Activated CD4-positive, alpha-beta T cell treated with anti-CD3 and anti-CD28 coated beads, Interleukin-2, amount 50 U/mL, for 24 hours (primary cell): ENCODE data around the gene DYNC2LI1.

ENCODE experiments used
- DNase-seq, 2 donors: peaks; one replicate each; pipeline ENCODE4 v3.0.0-alpha.2; 2020; ENCODE audit warnings: low read depth in 1 of 2, low spot score in 1 of 2

The DYNC2LI1 gene

GRCh38 chr2:43812947-43813346 lies 39.1 kb downstream of the DYNC2LI1 start:
- DNase-seq, result no peak

- no peak for DNase-seq
Observed at GRCh38 chr2:43814711-43815110, 40.9 kb downstream of the DYNC2LI1 start.

- no peak for DNase-seq
Observed at GRCh38 chr2:43818761-43819160, 44.9 kb downstream of the DYNC2LI1 start.

DNA sequence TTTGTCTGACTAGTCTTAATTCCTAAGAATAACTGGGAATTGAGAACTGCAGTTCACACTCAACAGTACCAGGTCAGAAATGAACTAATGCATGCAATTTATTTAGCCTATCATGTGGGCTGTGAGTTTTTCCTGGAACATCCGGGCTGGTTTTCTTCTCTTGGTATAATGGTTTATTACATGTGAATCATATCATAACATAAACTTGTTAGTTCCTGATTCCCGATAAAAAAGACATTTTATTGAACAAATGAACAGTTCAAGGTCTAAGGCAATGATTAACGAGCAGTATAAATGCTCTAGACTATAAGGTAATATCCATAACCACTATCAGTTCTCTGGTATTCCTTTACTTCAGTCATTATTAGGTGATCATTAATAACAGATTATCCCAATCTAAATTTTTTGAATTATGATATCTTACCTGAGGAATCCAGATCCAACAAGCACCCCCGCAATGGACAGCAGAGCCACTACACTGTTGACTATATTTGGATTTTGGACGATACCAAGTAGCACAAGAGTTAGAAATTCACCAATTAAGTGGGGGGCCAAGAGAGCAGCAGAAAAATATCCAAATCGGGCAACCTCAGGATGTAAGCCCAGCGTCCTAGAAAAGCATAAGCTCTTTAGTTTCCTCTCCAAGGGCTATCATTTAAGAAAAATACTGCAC lies 45.8 kb downstream of the DYNC2LI1 start:
- DNase-seq, result no peak

- no peak for DNase-seq
Observed at GRCh38 chr2:43822839-43823238, 49.0 kb downstream of the DYNC2LI1 start.

- DNase-seq, result no peak
Observed at GRCh38 chr2:43823751-43824150, 49.9 kb downstream of the DYNC2LI1 start.

DNA sequence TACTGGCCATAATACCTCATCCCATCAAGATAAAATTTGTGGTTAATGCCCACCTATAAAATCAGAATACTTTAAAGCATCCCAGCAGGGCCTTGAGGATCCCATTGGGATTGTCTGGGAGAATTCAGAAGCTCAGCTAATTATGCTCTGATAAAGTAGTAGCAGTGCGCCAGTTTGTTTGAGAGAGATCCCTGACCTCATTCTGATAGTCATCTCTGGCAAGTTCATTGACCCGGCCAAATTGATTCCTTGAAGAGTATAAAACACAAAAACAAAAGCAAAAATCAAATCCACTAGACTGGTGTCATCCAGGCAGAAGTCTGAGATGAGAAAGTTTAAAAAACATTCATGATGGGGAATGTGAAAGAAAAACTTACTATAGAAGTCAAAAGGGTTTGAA lies 50.7 kb downstream of the DYNC2LI1 start:
- DNase-seq, result no peak

GRCh38 chr2:43824951-43825493 lies 51.2 kb downstream of the DYNC2LI1 start:
- no peak for DNase-seq

- no peak for DNase-seq
Observed at GRCh38 chr2:43825841-43826240, 52.0 kb downstream of the DYNC2LI1 start.

DNA sequence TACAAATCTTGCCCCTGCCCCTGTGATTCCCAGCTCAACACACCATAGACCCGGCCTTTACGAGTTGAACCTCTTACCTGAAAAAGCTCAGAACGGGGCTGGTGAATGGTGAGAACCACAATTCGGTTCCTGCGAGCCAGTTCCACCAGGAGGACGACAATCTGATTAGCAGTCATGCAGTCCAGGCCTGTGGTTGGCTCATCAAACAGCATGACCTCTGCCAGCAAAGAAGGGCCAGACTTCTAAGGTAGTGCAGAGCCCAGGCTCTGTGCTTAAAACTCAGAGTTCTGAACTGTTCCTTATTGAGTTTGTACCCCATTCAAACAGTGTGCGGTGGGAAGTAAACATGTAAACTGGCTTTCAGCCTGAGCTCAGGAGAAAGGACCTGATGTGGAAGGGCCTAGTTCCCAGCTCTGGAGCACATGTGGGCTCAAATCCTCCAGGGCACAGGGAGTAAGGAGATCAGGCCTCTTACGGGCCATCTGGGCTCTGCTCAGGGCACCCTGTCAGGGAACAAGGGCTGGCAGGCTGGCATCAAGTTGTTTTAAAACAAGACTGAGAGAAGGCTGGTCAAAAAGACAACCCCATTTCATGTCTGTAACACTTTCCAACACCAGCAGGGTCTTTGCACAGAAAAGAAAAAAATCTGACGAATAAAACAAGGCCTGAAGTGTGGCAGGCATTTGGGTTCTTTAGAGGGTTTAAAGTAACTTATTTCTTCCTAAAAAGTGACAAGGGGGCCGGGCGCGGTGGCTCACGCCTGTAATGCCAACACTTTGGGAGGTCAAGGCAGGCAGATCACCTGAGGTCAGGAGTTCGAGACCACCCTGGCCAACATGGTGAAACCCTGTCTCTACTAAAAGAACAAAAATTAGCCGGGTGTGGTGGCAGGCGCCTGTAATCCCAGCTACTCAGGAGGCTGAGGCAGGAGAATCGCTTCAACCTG lies 52.7 kb downstream of the DYNC2LI1 start:
- DNase-seq, result no peak

DNA sequence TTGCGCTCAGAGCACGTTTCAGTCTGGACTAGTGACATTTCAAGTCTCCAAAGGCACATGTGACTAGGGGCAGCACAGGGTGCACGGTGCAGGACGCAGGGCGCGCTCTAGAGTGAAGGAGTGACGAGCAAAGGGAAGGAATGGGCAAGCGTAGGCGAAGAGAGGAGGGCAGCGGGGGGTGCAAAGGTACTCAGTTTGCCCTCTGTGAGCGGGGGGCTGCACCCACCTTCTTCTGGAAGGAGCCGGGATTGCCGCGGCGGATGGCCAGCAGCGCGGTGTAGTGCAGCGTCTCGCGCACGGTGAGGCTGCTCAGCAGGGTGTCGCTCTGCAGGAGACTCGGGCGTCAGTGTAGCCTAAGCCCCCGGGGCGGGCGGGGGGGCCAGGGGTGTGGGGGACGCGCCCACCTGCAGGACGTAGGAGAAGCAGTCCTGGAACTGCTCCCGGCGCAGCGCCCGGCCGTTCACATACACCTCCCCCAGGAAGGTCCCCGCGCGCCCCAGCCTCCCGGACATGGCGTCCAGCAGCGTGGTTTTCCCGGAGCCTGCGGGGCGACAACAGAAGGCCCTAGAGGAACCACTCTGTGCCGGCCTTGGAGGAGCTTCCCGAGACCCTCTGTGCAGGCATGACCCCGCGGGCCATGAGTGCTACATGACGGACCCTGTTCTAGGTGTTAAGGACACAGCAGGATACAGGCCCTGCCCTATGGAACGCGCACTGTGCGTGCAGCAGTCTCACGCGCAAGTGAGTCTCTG lies 57.9 kb downstream of the DYNC2LI1 start:
- no peak for DNase-seq

DNA sequence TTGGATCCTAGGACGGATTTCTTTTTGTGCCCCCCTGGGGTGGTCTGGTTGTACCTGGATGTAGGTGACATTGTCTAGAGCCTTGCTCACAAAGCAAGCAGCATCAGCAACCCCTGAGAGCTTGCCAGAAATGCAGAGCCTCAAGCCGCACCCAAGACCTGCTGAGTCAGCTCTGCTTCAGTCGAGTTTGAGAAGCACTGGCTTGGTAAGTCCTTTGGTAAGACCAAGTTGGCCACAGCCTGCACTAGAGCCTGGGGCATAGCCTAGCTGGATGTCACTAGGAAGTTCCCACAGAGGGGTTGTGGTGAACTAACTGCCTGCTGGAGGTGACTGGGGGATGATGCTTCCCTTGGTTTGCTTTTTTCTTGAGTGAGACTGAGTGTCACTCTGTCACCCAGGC lies 58.6 kb downstream of the DYNC2LI1 start:
- no peak for DNase-seq

- DNase-seq, result no peak
Observed at GRCh38 chr2:43837033-43837432, 63.2 kb downstream of the DYNC2LI1 start.

DNA sequence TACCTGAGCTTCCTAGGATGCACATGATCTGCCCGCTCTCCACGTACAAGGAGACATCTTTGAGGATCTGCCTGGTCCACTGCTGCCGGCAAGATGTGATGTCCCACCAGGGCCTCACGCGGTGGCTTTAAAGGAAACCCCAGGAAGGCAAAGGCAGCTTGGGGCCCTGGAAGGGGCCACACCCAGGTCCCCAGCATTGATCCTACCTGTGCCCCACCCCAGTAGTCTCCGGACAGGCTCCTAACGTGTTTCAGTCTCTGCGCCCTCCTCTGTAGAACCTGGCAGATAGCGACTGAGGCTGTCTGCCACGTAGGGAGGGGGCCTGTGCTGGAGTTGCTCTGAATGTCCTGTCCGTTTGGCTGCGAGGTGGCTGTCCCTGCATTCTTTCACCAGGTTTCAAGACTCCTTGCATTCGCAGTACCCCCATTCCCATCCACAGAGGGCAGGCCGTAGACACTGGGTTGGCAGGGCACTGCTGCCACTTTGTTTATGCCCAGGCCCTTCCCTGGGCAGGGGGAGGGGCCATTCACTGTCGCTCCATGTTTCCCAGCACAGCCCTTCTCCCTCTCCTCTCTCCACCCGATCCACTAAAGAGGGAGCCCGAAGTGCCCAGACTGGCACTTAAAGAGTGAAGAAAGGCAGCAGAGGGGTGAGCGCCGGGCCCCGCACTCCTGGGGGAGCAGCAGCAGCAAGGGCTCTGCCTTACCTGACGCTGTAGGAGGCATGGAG lies 64.2 kb downstream of the DYNC2LI1 start:
- DNase-seq, result no peak

- no peak for DNase-seq
Observed at GRCh38 chr2:43838560-43839267, 64.9 kb downstream of the DYNC2LI1 start, which contains the start of the genes ABCG5 and ABCG8. ABCG5 (minus strand) TSS chr2:43838839; CDS start chr2:43838679, 160 bp downstream. ABCG8 (plus strand) TSS chr2:43838971; CDS start chr2:43839054, 83 bp downstream.

DNA sequence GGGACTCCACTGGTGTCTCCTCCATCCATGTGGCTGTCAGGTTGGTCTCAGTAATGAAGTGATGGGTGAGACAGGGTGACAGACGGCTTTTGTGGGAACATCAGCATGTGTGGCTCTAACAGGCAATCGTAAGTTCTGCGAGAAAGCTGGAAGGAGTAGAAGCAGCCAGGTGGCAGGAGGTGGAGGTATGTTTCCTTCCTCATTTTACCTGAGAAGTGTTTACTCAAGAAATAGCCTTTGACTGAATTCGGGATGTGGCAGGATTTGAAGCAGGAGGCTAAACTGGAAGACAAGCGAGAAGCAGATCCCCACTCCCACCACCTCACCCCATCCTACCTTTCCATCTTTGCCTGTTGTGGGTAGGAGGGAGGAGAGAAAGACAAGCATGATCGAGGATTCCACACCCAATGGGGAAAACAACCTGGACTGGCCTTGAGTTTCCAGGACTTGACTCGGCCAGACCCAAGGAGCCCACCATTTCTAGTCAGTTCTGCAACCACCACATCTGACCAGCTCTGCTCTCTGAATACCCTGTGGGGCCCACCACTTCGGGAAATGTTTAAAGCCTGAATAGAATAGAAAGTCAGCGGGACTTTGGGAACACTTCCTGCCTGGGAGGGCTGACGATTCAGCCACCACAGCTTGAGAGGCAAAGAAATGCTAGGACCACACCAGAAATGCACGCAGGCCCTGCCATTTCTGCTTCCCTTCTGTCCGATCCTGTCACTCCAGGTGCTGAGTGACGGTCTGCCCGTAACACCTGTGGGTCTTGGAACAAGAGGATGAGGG lies 66.1 kb downstream of the DYNC2LI1 start:
- DNase-seq, result no peak

- no peak for DNase-seq
Observed at GRCh38 chr2:43840965-43841364, 67.1 kb downstream of the DYNC2LI1 start.

DNA sequence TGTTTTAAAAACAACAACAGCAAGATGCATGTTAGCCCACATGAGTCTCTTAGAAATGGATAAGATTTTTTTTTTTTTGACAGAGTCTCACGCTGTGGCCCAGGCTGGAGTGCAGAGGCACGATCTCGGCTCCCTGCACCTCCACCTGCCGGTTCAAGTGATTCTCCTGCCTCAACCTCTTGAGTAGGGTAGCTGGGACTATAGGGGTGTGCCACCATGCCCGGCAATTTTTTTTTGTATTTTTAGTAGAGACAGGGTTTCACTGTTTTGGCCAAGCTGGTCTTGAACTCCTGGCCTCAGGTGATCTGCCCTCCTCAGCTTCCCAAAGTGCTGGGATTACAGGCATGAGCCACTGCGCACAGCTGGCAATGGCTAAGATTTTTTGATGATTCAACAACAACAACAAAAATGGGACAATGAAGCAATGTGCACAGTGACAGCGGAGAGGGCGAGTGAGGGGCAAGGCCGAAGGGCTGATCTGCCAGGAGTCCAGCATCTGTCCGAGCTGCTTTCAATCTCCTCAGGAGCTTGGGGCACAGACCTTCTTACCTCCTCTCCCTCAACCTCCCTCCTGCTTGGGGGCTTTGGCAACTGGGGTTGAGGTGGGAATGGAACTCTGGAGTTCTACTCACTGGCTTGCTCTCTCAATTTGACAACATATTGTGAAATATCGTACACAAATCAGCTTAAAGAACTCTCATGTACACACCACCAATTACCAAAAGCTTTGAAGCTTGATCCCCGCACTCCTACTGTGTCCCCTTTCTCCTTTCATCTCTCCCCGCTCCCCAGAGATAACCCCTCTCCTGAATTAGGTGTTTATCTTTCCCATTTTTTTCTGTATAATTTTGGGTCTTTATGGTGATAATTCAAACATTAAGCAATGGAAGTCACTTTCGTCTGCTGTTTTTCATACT lies 68.4 kb downstream of the DYNC2LI1 start:
- no peak for DNase-seq
